ENCODE data around the gene ROPN1B. TPM values are rescaled to one million over a fixed set of nuclear protein-coding genes. Genes with fewer than 3 reads are reported as not detected.

ROPN1B gene
- total RNA-seq, 1 donor from 2014 or later = not detected

GRCh38 chr3:126023390-126023789, 54.4 kb downstream of the ROPN1B start:
- intact Hi-C loops (cut with micrococcal nuclease) = no loop called here
- peaks cover 8% of the 10 kb centered on the region for H3K36me3 Mint-ChIP-seq (ENCODE audit: low read depth)
- H3K27me3 Mint-ChIP-seq = no peaks in the 10 kb centered on the region
- DNase-seq = peak; percentile 38
- H3K27ac Mint-ChIP-seq = no peak overlapping the region
- peaks cover 6% of the 10 kb centered on the region for H3K4me1 Mint-ChIP-seq
- H3K9me3 Mint-ChIP-seq = peaks cover 8% of the 10 kb centered on the region
- no peak overlapping the region for H3K4me3 Mint-ChIP-seq

DNA sequence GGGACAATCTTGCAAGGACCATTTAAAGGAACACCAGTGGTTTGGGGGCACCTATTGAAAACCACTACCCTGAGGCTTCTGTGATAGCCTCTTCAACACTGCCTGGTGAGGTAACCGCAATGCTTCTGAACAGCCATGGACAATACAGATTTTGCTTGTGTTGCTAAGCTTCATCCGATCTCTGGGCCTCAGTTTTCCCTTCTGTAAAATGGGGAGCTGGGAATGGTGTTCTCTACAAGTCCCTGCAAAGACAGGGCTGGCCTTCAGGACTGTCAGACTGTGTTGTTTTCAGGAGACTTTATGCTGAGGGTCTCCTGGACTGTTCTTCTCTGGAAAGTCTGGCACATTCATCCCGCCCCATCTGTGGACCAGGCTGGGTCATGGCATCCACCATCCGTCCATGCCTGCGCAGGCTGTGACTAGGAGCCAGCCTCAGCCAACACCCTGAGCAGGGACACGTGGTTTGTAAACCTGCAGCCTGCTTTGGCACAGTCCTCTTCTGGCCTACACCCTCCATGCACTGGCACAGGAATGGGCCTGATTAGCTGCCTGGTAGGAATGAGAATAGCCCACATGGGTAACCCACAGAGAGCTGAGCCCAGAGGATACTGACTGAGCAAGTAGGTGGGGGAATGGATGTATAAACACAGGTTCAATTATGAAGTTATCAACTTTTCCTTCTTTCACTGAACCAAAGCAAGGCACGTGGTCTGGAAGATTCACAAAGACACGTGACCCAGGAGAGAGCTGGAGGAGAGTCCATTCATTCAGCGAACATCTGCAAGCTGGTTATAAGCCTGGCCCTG, 55.3 kb downstream of the ROPN1B start:
- no peaks in the 10 kb centered on the region for H3K27me3 Mint-ChIP-seq
- intact Hi-C loops (cut with micrococcal nuclease) = no loop called here
- no peak overlapping the region for H3K4me3 Mint-ChIP-seq
- peaks cover 11% of the 10 kb centered on the region for H3K36me3 Mint-ChIP-seq (ENCODE audit: low read depth)
- H3K27ac Mint-ChIP-seq = no peak overlapping the region
- peak; percentile 26 for DNase-seq
- H3K9me3 Mint-ChIP-seq = peaks cover 8% of the 10 kb centered on the region
- peaks cover 6% of the 10 kb centered on the region for H3K4me1 Mint-ChIP-seq

- Mint-ChIP-seq H3K27ac (no peak overlapping the region), H3K27me3 (no peaks in the 10 kb centered on the region), H3K36me3 (ENCODE audit: low read depth) (peaks cover 12% of the 10 kb centered on the region), H3K4me3 (no peak overlapping the region), H3K9me3 (peaks cover 8% of the 10 kb centered on the region), H3K4me1 (peaks cover 6% of the 10 kb centered on the region)
- intact Hi-C loops (cut with micrococcal nuclease) = no loop called here
- DNase-seq = no peak
Observed at GRCh38 chr3:126025116-126025729, 56.2 kb downstream of the ROPN1B start.

DNA sequence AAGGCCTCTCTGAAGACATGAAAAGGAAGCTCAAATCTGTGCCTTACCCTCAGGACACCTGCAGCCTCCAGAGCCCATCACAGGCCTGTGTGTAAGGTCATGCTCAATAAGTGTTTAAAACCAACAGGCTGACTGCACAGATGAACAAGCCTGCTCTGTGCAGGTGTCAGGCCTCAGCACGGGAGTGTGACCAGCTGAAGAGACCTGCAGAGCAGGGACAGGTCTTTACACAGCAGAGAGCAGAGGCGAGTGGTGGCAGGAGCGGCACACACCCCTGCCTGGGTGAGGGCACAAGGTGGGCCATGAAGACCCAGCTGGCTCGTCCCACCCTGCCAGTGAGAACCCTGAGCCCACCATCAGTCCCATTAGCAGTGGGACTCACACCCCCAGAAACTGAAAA, 56.9 kb downstream of the ROPN1B start:
- peaks cover 6% of the 10 kb centered on the region for H3K4me1 Mint-ChIP-seq
- no peak overlapping the region for H3K4me3 Mint-ChIP-seq
- H3K9me3 Mint-ChIP-seq = peaks cover 8% of the 10 kb centered on the region
- H3K27ac Mint-ChIP-seq = no peak overlapping the region
- peaks cover 12% of the 10 kb centered on the region for H3K36me3 Mint-ChIP-seq (ENCODE audit: low read depth)
- H3K27me3 Mint-ChIP-seq = no peaks in the 10 kb centered on the region
- DNase-seq = no peak
- intact Hi-C loops (cut with micrococcal nuclease) = no loop called here

GRCh38 chr3:126026277-126026751, 57.3 kb downstream of the ROPN1B start:
- Mint-ChIP-seq H3K9me3 (peaks cover 8% of the 10 kb centered on the region), H3K36me3 (ENCODE audit: low read depth) (peaks cover 12% of the 10 kb centered on the region), H3K4me1 (peaks cover 6% of the 10 kb centered on the region), H3K27ac (no peak overlapping the region), H3K27me3 (no peaks in the 10 kb centered on the region), H3K4me3 (no peak overlapping the region)
- intact Hi-C loops (cut with micrococcal nuclease) = no loop called here
- DNase-seq = no peak

DNA sequence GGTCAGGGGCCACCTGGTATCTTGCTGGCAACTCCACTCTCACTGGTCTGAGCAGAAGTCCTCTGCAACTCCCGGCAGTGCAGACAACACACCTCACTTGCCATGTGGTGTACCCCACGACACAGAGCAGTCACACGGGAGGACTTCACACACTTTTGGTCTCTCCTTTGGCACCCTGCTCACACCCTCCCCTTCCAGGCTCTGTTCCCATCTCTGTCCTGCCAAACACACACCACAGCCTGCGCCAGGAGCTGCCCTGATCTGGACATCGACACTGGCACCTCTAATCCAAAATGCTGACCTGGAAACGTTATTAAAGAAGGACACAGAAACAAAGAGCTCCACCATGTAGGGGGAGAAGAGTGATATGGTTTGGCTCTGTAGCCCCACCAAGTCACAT, 57.8 kb downstream of the ROPN1B start:
- Mint-ChIP-seq H3K27ac (no peak overlapping the region), H3K4me1 (peaks cover 6% of the 10 kb centered on the region), H3K9me3 (peaks cover 8% of the 10 kb centered on the region), H3K27me3 (no peaks in the 10 kb centered on the region), H3K36me3 (ENCODE audit: low read depth) (peaks cover 12% of the 10 kb centered on the region), H3K4me3 (no peak overlapping the region)
- intact Hi-C loops (cut with micrococcal nuclease) = no loop called here
- no peak for DNase-seq

- peaks cover 6% of the 10 kb centered on the region for H3K4me1 Mint-ChIP-seq
- intact Hi-C loops (cut with micrococcal nuclease) = no loop called here
- no peak for DNase-seq
- no peak overlapping the region for H3K4me3 Mint-ChIP-seq
- H3K27me3 Mint-ChIP-seq = no peaks in the 10 kb centered on the region
- no peak overlapping the region for H3K27ac Mint-ChIP-seq
- peaks cover 12% of the 10 kb centered on the region for H3K36me3 Mint-ChIP-seq (ENCODE audit: low read depth)
- peaks cover 8% of the 10 kb centered on the region for H3K9me3 Mint-ChIP-seq
Observed at GRCh38 chr3:126028096-126028495, 59.1 kb downstream of the ROPN1B start.

DNA sequence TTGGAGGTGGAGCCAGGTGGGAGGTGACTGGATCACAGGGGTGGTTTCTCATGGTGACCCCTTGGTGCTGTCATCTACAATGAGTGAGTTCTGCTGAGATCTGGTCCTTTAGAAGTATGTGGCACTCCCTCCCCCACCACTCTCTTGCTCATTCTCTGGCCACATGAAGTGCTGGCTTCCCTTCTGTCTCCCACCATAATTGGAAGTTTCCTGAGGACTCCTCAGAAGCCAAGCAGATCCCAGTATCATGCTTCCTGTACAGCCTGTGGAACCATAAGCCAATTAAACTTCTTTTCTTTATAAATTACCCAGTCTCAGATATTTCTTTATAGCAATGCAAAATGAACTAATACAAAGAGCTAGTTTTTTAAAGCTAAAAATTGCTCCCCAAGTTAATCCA, 60.3 kb downstream of the ROPN1B start:
- Mint-ChIP-seq H3K27me3 (no peaks in the 10 kb centered on the region), H3K4me3 (no peak overlapping the region), H3K36me3 (ENCODE audit: low read depth) (peaks cover 12% of the 10 kb centered on the region), H3K9me3 (peaks cover 8% of the 10 kb centered on the region), H3K27ac (no peak overlapping the region), H3K4me1 (peaks cover 6% of the 10 kb centered on the region)
- intact Hi-C loops (cut with micrococcal nuclease) = no loop called here
- DNase-seq = no peak

DNA sequence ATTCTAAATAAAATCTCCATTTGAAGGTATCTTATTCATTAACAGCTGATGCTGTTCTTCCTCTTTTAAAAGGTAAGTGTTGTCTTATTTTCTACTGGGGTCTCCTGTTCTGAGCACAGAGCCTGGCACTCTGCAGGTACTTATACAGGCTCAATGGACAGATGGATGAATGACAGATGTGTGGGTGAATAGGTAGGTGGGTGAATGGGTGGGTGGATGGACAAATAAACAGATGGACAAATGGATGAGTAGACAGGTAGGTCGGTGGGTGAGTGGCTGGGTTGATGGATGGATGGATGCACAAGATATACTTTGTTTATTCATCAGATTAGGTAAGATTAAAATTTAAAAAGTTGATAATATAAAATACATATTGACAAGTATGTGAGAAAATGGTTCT, 61.5 kb downstream of the ROPN1B start:
- Mint-ChIP-seq H3K9me3 (peaks cover 8% of the 10 kb centered on the region), H3K4me3 (no peak overlapping the region), H3K27ac (no peak overlapping the region), H3K4me1 (peaks cover 4% of the 10 kb centered on the region), H3K27me3 (no peaks in the 10 kb centered on the region), H3K36me3 (ENCODE audit: low read depth) (peaks cover 12% of the 10 kb centered on the region)
- intact Hi-C loops (cut with micrococcal nuclease) = no loop called here
- DNase-seq = no peak

GRCh38 chr3:126031981-126032471, 63.0 kb downstream of the ROPN1B start:
- no peaks in the 10 kb centered on the region for H3K27me3 Mint-ChIP-seq
- DNase-seq = no peak
- peaks cover 9% of the 10 kb centered on the region for H3K9me3 Mint-ChIP-seq
- no peaks in the 10 kb centered on the region for H3K4me1 Mint-ChIP-seq
- no peak overlapping the region for H3K4me3 Mint-ChIP-seq
- no peak overlapping the region for H3K27ac Mint-ChIP-seq
- intact Hi-C loops (cut with micrococcal nuclease) = no loop called here
- H3K36me3 Mint-ChIP-seq (ENCODE audit: low read depth) = peaks cover 12% of the 10 kb centered on the region

Other genes with a start within 250 kb of the ROPN1B start
- 17.9 and 20.1 TPM in 2 replicates for gene SLC41A3, start 114.9 kb downstream of the ROPN1B start, total RNA-seq
- not detected in 2 replicates for gene ALDH1L1, start 211.4 kb downstream of the ROPN1B start, total RNA-seq

All from activated CD4-positive, alpha-beta T cell treated with anti-CD3 and anti-CD28 coated beads, Interleukin-2, amount 10 ng/mL, durations not matched to agents 24 days and 14 days (primary cell).